ENCODE data around the gene SGCG. TPM values are rescaled to one million over a fixed set of nuclear protein-coding genes. Genes with fewer than 3 reads are reported as not detected.

SGCG gene
- total and polyA plus RNA-seq, 10 of the 15 experiments (the other 5 are each of a cell fraction or from before 2014, with no cell fraction given): not detected

DNA sequence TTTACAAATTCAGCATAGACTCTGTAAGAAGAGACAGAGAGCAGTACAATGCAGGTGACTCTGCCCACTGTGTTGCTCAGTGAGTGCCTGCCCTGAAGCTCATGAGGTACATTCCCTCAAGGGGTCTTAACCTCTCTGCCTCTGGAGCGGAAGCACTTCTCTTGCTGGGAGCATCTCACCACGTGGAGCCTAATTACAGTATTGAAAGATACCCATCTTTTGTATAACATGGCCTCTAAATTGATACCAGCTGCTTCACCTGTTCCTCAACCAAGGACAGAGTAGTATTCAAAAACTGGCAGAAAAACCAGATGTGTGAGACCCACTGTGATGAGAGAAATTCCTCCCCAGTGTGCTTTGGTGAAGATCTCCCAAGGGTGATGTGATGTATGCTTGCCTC is 175.6 kb downstream of the SGCG start (continued):
- TF ChIP-seq, protein P1, sequence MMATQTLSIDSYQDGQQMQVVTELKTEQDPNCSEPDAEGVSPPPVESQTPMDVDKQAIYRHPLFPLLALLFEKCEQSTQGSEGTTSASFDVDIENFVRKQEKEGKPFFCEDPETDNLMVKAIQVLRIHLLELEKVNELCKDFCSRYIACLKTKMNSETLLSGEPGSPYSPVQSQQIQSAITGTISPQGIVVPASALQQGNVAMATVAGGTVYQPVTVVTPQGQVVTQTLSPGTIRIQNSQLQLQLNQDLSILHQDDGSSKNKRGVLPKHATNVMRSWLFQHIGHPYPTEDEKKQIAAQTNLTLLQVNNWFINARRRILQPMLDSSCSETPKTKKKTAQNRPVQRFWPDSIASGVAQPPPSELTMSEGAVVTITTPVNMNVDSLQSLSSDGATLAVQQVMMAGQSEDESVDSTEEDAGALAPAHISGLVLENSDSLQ (IDR thresholded peaks at IDR 0.05): no peak
- TF ChIP-seq TBL1XR1 (IDR thresholded peaks at IDR 0.05; ENCODE audit: low read depth, low read length) (no peak), NFXL1 (IDR thresholded peaks at IDR 0.05; ENCODE audit: borderline replicate concordance) (no peak)

DNA sequence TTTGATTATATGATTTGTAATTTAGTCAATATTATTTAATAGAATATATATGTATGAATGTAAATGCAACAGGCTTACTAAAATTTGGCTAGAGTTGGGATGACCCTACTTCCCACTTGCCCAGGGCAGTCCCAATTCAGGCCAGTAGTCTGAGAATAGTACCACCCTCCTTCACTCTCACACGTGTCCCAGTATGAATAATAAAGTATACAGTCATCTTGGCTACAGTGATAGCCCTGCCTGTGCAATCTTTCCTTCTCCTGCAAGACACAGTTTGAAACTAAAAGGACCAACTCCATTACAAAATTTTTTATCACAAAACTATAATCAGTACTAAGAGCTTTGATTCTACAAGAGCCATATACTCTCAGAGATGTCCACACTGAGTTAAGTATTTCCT is 176.6 kb downstream of the SGCG start:
- ChIA-PET POLR2A (no interaction called here), CTCF (no interaction called here), RAD21 (ENCODE audit: unreplicated experiment) (no interaction called here), SMC1A (ENCODE audit: uncharacterized antibody, unreplicated experiment) (no interaction called here)
- Histone ChIP-seq H3K9ac (ENCODE audit: control insufficient read depth, insufficient read depth, low read length) (no peak overlapping the region), H3K4me2 (ENCODE audit: control insufficient read depth, insufficient read depth) (no peak overlapping the region), H3K36me3 (ENCODE audit: control insufficient read depth in 2 of 2, insufficient read depth in 2 of 2, low read length in 1 of 2) (peaks cover 5 to 26% of the 10 kb centered on the region in 2 experiments), H3K9me3 (replicated peaks; ENCODE audit: control insufficient read depth, insufficient read depth, low read length) (no peaks in the 10 kb centered on the region), H4K20me1 (ENCODE audit: control insufficient read depth, insufficient read depth) (0 out of 2 replicates have a peak, but pooled peaks cover 3% of the 10 kb centered on the region), H3K79me2 (ENCODE audit: control insufficient read depth, insufficient read depth, low read length) (no peaks in the 10 kb centered on the region), H3K27ac (ENCODE audit: control insufficient read depth, insufficient read depth) (no peak overlapping the region), H3K4me3 (no peak overlapping the region), H3K27me3 (replicated peaks in 1 of 2; ENCODE audit: control insufficient read depth in 2 of 2, insufficient read depth in 2 of 2, low read length in 1 of 2) (no peaks in the 10 kb centered on the region), H3K4me1 (ENCODE audit: control insufficient read depth, insufficient read depth, low read length) (no peaks in the 10 kb centered on the region), H2AFZ (ENCODE audit: control insufficient read depth, low read depth, low read length) (no peak overlapping the region)
- no peak for ATAC-seq
- BruUV-seq (replicated peaks): no TSS peak
- DNase-seq (ENCODE audit: low read depth, low spot score): no peak
- in situ Hi-C loops (cut with MboI): no loop called here
- intact Hi-C loops (cut with micrococcal nuclease; ENCODE audit: unreplicated experiment): no loop called here
- no peak for FAIRE-seq
- WGBS (ENCODE audit: insufficient coverage, insufficient replicate concordance, low lambda C conversion rate, missing lambda C conversion rate): 19% methylated on average over 1 of the region's 1 CpG
- TF ChIP-seq SMC3 (IDR thresholded peaks at IDR 0.05; ENCODE audit: borderline replicate concordance, low read length) (no peak), TBL1XR1 (IDR thresholded peaks at IDR 0.05; ENCODE audit: low read depth, low read length) (no peak), SIN3A (IDR thresholded peaks at IDR 0.05; ENCODE audit: low read depth, low read length) (no peak), ZSCAN29 (IDR thresholded peaks at IDR 0.05) (no peak), SPI1 (IDR thresholded peaks at IDR 0.05; ENCODE audit: borderline replicate concordance, insufficient read depth, low read depth, low read length) (no peak), CBFB (IDR thresholded peaks at IDR 0.05; ENCODE audit: low read depth) (no peak), MXI1 (IDR thresholded peaks at IDR 0.05; ENCODE audit: low read depth, low read length) (no peak), RAD21 (IDR thresholded peaks at IDR 0.05; ENCODE audit: insufficient read depth, low read depth, low read length) (no peak), ASH2L (IDR thresholded peaks at IDR 0.05; ENCODE audit: borderline replicate concordance, low read depth) (no peak), IKZF2 (IDR thresholded peaks at IDR 0.05) (no peak), POLR2AphosphoS2 (IDR thresholded peaks at IDR 0.05; ENCODE audit: low read depth, low read length) (no peak), ESRRA (IDR thresholded peaks at IDR 0.05; ENCODE audit: low read length) (no peak), SUZ12 (IDR thresholded peaks at IDR 0.05; ENCODE audit: unreplicated experiment) (no peak)
- TF ChIP-seq, protein P2, sequence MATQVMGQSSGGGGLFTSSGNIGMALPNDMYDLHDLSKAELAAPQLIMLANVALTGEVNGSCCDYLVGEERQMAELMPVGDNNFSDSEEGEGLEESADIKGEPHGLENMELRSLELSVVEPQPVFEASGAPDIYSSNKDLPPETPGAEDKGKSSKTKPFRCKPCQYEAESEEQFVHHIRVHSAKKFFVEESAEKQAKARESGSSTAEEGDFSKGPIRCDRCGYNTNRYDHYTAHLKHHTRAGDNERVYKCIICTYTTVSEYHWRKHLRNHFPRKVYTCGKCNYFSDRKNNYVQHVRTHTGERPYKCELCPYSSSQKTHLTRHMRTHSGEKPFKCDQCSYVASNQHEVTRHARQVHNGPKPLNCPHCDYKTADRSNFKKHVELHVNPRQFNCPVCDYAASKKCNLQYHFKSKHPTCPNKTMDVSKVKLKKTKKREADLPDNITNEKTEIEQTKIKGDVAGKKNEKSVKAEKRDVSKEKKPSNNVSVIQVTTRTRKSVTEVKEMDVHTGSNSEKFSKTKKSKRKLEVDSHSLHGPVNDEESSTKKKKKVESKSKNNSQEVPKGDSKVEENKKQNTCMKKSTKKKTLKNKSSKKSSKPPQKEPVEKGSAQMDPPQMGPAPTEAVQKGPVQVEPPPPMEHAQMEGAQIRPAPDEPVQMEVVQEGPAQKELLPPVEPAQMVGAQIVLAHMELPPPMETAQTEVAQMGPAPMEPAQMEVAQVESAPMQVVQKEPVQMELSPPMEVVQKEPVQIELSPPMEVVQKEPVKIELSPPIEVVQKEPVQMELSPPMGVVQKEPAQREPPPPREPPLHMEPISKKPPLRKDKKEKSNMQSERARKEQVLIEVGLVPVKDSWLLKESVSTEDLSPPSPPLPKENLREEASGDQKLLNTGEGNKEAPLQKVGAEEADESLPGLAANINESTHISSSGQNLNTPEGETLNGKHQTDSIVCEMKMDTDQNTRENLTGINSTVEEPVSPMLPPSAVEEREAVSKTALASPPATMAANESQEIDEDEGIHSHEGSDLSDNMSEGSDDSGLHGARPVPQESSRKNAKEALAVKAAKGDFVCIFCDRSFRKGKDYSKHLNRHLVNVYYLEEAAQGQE (IDR thresholded peaks at IDR 0.05; ENCODE audit: low read depth, low read length): no peak
- TF ChIP-seq, protein P3, sequence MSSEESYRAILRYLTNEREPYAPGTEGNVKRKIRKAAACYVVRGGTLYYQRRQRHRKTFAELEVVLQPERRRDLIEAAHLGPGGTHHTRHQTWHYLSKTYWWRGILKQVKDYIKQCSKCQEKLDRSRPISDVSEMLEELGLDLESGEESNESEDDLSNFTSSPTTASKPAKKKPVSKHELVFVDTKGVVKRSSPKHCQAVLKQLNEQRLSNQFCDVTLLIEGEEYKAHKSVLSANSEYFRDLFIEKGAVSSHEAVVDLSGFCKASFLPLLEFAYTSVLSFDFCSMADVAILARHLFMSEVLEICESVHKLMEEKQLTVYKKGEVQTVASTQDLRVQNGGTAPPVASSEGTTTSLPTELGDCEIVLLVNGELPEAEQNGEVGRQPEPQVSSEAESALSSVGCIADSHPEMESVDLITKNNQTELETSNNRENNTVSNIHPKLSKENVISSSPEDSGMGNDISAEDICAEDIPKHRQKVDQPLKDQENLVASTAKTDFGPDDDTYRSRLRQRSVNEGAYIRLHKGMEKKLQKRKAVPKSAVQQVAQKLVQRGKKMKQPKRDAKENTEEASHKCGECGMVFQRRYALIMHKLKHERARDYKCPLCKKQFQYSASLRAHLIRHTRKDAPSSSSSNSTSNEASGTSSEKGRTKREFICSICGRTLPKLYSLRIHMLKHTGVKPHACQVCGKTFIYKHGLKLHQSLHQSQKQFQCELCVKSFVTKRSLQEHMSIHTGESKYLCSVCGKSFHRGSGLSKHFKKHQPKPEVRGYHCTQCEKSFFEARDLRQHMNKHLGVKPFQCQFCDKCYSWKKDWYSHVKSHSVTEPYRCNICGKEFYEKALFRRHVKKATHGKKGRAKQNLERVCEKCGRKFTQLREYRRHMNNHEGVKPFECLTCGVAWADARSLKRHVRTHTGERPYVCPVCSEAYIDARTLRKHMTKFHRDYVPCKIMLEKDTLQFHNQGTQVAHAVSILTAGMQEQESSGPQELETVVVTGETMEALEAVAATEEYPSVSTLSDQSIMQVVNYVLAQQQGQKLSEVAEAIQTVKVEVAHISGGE (CRISPR knock-in tag; IDR thresholded peaks at IDR 0.05): no peak

Measured in GM12878 (cell line).